HepG2 (cell line): Measurements from ENCODE around the gene HABP4. TPM values are rescaled to one million over a fixed set of nuclear protein-coding genes. Genes with fewer than 3 reads are reported as not detected.

Experiments used
- ATAC-seq: fragments of 200-7000 bp; cut with Tn5 transposase; 3 replicates; pipeline ENCODE4 v1.9.1; 2020; ENCODE audit warnings: mild to moderate bottlenecking, moderate library complexity
- BruUV-seq: library from RNA; stranded (reverse); fragments of 400-500 nt; replicated peaks from 2 replicates; lab custom pipeline; 2021; lab: Mats Ljungman, UMichigan
- CTCF ChIA-PET: fragments of 300-600 bp; formaldehyde crosslinking; extraction: SDS; loops from one replicate; lab custom pipeline; 2021; ENCODE audit warnings: low total read pairs, inconsistent platforms, low intra/inter-chr PET ratio; lab: Yijun Ruan, JAX
- POLR2A ChIA-PET: fragments of 350-600 bp; sonication (Branson Sonifier 250); formaldehyde crosslinking; loops from one replicate; lab custom pipeline; 2020; ENCODE audit warnings: antibody characterized with exemption, inconsistent platforms; lab: Yijun Ruan, JAX
- DNase-seq: peaks from one replicate; pipeline ENCODE4 v3.0.0-alpha.2; 2015; ENCODE audit warnings: low spot score
- FAIRE-seq: peaks from 3 replicates; lab custom pipeline; 2011; peaks lifted over from hg19 to GRCh38; lab: Jason Lieb, UNC
- H2AFZ ChIP-seq: one replicate; pipeline ENCODE4 v1.6.1; 2011; ENCODE audit warnings: low read length, inconsistent platforms
- H3K27ac ChIP-seq: fragments of 300-600 bp; 3 replicates; pipeline ENCODE4 v1.8.0; 2011; ENCODE audit warnings: mixed run types, mild to moderate bottlenecking, mixed read lengths, low read length, inconsistent platforms; ENCODE audit not compliant: insufficient read depth; ENCODE audit errors: extremely low read length
- H3K27me3 ChIP-seq, 2 experiments: fragments of 200-600 bp in 1 of 2; 2 replicates in 1 of 2; 3 replicates in 1 of 2; pipeline versions ENCODE4 v1.6.0 to v1.8.0; 2011; ENCODE audit warnings: low read length in 2 of 2, mild to moderate bottlenecking in 2 of 2, moderate library complexity in 2 of 2, inconsistent platforms in 1 of 2; ENCODE audit not compliant: insufficient read depth in 2 of 2, control insufficient read depth in 1 of 2
- H3K36me3 ChIP-seq, 2 experiments: fragments of 200-600 bp in 1 of 2; replicated peaks in 1 of 2; 2 replicates in 1 of 2; 3 replicates in 1 of 2; pipeline versions ENCODE4 v1.5.1 to v1.8.0; 2011; ENCODE audit warnings: low read length in 2 of 2, inconsistent platforms in 1 of 2; ENCODE audit not compliant: insufficient read depth in 2 of 2, control insufficient read depth in 1 of 2
- H3K4me1 ChIP-seq: 2 replicates; pipeline ENCODE4 v1.5.1; 2012; ENCODE audit warnings: low read length, inconsistent platforms; ENCODE audit not compliant: insufficient read depth
- H3K4me2 ChIP-seq: 2 replicates; pipeline ENCODE4 v1.6.0; 2011; ENCODE audit warnings: low read depth, low read length, inconsistent platforms
- H3K4me3 ChIP-seq, 3 experiments: fragments of 200-600 bp in 1 of 3; sonication (generic), shearing (Covaris generic) in 1 of 3; replicated peaks in 1 of 3; 2 replicates each; pipeline ENCODE4 v1.5.1; 2011 to 2016; ENCODE audit warnings: low read length in 3 of 3, inconsistent platforms in 2 of 3, low read depth in 2 of 3, mild to moderate bottlenecking in 2 of 3, control low read depth in 1 of 3, mixed read lengths in 1 of 3; ENCODE audit not compliant: insufficient read depth in 1 of 3
- H3K79me2 ChIP-seq: one replicate; pipeline ENCODE4 v1.6.1; 2011; ENCODE audit warnings: low read length, inconsistent platforms; ENCODE audit not compliant: insufficient read depth
- H3K9ac ChIP-seq: 2 replicates; pipeline ENCODE4 v1.6.0; 2011; ENCODE audit warnings: mild to moderate bottlenecking, low read depth, low read length, inconsistent platforms; ENCODE audit not compliant: insufficient read depth
- H3K9me3 ChIP-seq: 2 replicates; pipeline ENCODE4 v1.5.1; 2012; ENCODE audit warnings: mild to moderate bottlenecking, low read length
- H4K20me1 ChIP-seq: 2 replicates; pipeline ENCODE4 v1.6.0; 2011; ENCODE audit warnings: inconsistent platforms, mild to moderate bottlenecking, low read length, moderate library complexity; ENCODE audit not compliant: insufficient read depth
- ARNT2 ChIP-seq: sonication (generic); formaldehyde crosslinking; IDR thresholded peaks from 2 replicates; pipeline ENCODE4 v1.8.0; 2022; ENCODE audit warnings: mild to moderate bottlenecking, low read depth, missing genetic modification reagents, moderate library complexity
- FOXA1 ChIP-seq, 2 experiments: fragments of 450-650 bp in 1 of 2; sonication (generic) in 1 of 2; formaldehyde crosslinking in 1 of 2; IDR thresholded peaks; 2 replicates each; pipeline versions ENCODE4 v1.4.0 to v1.6.1; 2016 to 2020; ENCODE audit warnings: missing genetic modification reagents in 1 of 2
- HDAC1 ChIP-seq: sonication (generic); formaldehyde crosslinking; IDR thresholded peaks from 2 replicates; pipeline ENCODE4 v1.5.1; 2020; ENCODE audit warnings: mild to moderate bottlenecking, missing genetic modification reagents
- MBNL3 ChIP-seq: fragments of 250-450 bp; sonication (Bioruptor Pico); conservative IDR thresholded peaks from 2 replicates; pipeline ENCODE4 v1.8.0; 2022; ENCODE audit warnings: mild to moderate bottlenecking, inconsistent platforms
- NPAS2 ChIP-seq: sonication (generic); formaldehyde crosslinking; IDR thresholded peaks from 2 replicates; pipeline ENCODE4 v1.8.0; 2022; ENCODE audit warnings: mild to moderate bottlenecking, missing genetic modification reagents, borderline replicate concordance
- PPARG ChIP-seq: conservative IDR thresholded peaks from 2 replicates; pipeline ENCODE4 v1.6.1; 2016; ENCODE audit warnings: missing biosample characterization, missing genetic modification reagents
- TBP ChIP-seq: sonication (generic); formaldehyde crosslinking; IDR thresholded peaks from 2 replicates; pipeline ENCODE4 v1.5.0; 2020; ENCODE audit warnings: missing genetic modification reagents
- TGIF2 ChIP-seq: IDR thresholded peaks from 2 replicates; pipeline ENCODE4 v1.6.1; 2016; ENCODE audit warnings: control low read depth, missing compliant biosample characterization
- ZFAT ChIP-seq: sonication (generic); formaldehyde crosslinking; conservative IDR thresholded peaks from 2 replicates; pipeline ENCODE4 v1.8.1; 2023; ENCODE audit warnings: missing genetic modification reagents, inconsistent platforms
- ZFP37 ChIP-seq: sonication (generic); formaldehyde crosslinking; IDR thresholded peaks from 2 replicates; pipeline ENCODE4 v1.4.0; 2020; ENCODE audit warnings: missing genetic modification reagents, borderline replicate concordance
- ZIK1 ChIP-seq: sonication (generic); formaldehyde crosslinking; IDR thresholded peaks from 2 replicates; pipeline ENCODE4 v1.5.0; 2020; ENCODE audit warnings: mild to moderate bottlenecking, low read depth, missing genetic modification reagents, borderline replicate concordance
- ZNF10 ChIP-seq: sonication (generic); formaldehyde crosslinking; IDR thresholded peaks from 2 replicates; pipeline ENCODE4 v1.4.0; 2020; ENCODE audit warnings: mild to moderate bottlenecking, low read depth, missing genetic modification reagents, borderline replicate concordance
- ZNF33A ChIP-seq: sonication (generic); formaldehyde crosslinking; IDR thresholded peaks from 2 replicates; pipeline ENCODE4 v1.5.1; 2020; ENCODE audit warnings: missing genetic modification reagents, mild to moderate bottlenecking, moderate library complexity, borderline replicate concordance
- ZNF354B ChIP-seq: sonication (generic); formaldehyde crosslinking; IDR thresholded peaks from 2 replicates; pipeline ENCODE4 v1.8.0; 2022; ENCODE audit warnings: mild to moderate bottlenecking, missing genetic modification reagents
- ZNF75D ChIP-seq: sonication (generic); formaldehyde crosslinking; IDR thresholded peaks from 2 replicates; pipeline ENCODE4 v1.8.1; 2023; ENCODE audit warnings: missing genetic modification reagents, mild to moderate bottlenecking, borderline replicate concordance
- WGBS: methylation state at CpG from one replicate; pipeline ENCODE4 v1.1.6; 2017; ENCODE audit warnings: low lambda C conversion rate; 5-methylcytosine and 5-hydroxymethylcytosine counted together
- in situ Hi-C: cut with HindIII; loops from 2 replicates; pipeline ENCODE4 v1.10.0; 2017; ENCODE audit warnings: low pct_unique_long_range_greater_than_20kb; ENCODE audit not compliant: extremely low pct_ligation_motif_present
- intact Hi-C: fragments of 100-400 bp; cut with micrococcal nuclease; formaldehyde crosslinking; loops from one replicate; pipeline ENCODE4 v1.10.0; 2022; ENCODE audit not compliant: unreplicated experiment
- polyA plus RNA-seq, 8 experiments: library from polyadenylated mRNA; depleted of rRNA in 3 of 8; stranded (reverse) in 7 of 8; unstranded in 1 of 8; fragments of >200 nt; fragmentation: Illumina TruSeq in 4 of 8; extraction: Trizol in 4 of 8; gene quantifications; 2 replicates each; pipeline versions ENCODE4 v1.2.1 to v1.2.3, GENCODE V29; 2011 to 2016; ENCODE audit warnings: low read depth in 4 of 8, missing spikeins in 1 of 8, mixed read lengths in 1 of 8; ENCODE audit not compliant: insufficient read depth in 1 of 8
- total RNA-seq, 5 experiments: library from RNA; depleted of rRNA; stranded (reverse); fragments of >200 nt; fragmentation: Illumina TruSeq; extraction: Trizol; gene quantifications; 2 replicates each; pipeline ENCODE4 v1.2.3, GENCODE V29; 2016; ENCODE audit warnings: low read depth in 1 of 5
- TF ChIP-seq, protein P1 (sequence below): sonication (generic); formaldehyde crosslinking; IDR thresholded peaks from 2 replicates; pipeline ENCODE4 v1.4.0; 2020; ENCODE audit warnings: mild to moderate bottlenecking, low read depth, missing genetic modification reagents
- TF ChIP-seq, protein P2 (sequence below): sonication (generic); formaldehyde crosslinking; IDR thresholded peaks from 2 replicates; pipeline ENCODE4 v1.5.1; 2020; ENCODE audit warnings: mild to moderate bottlenecking, moderate library complexity, missing genetic modification reagents

Gene HABP4
- total and polyA plus RNA-seq, 2 of the 13 experiments (the other 11 are each of a cell fraction or from before 2014, with no cell fraction given) = 14.3 to 26.6 TPM

GRCh38 chr9:96480736-96481135 lies 30.8 kb downstream of the HABP4 start:
- Histone ChIP-seq H3K4me2 (no peak overlapping the region), H3K4me3 (no peak overlapping the region), H3K9ac (no peak overlapping the region), H3K9me3 (no peaks in the 10 kb centered on the region), H4K20me1 (no peaks in the 10 kb centered on the region), H3K27me3 (no peaks in the 10 kb centered on the region), H3K79me2 (no peaks in the 10 kb centered on the region), H3K36me3 (peaks cover 5 to 34% of the 10 kb centered on the region in 2 experiments), H2AFZ (no peak overlapping the region), H3K27ac (no peak overlapping the region), H3K4me1 (peaks cover 9% of the 10 kb centered on the region)
- ATAC-seq = no peak
- no TSS peak for BruUV-seq
- DNase-seq = no peak
- intact Hi-C loops (no loop called here), in situ Hi-C loops (no loop called here)
- WGBS = over 99% methylated on average over 3 of the region's 3 CpGs
- ChIA-PET POLR2A (no interaction called here), CTCF (no interaction called here)
- no peak for FAIRE-seq
- no peak for TF ChIP-seq ZIK1 (CRISPR knock-in tag)
- no peak for TF ChIP-seq ARNT2 (CRISPR knock-in tag)
- no peak for TF ChIP-seq ZNF33A (CRISPR knock-in tag)
- TF ChIP-seq ZNF354B (CRISPR knock-in tag) = no peak
- no peak for TF ChIP-seq ZNF10 (CRISPR knock-in tag)
- TF ChIP-seq, protein P1, sequence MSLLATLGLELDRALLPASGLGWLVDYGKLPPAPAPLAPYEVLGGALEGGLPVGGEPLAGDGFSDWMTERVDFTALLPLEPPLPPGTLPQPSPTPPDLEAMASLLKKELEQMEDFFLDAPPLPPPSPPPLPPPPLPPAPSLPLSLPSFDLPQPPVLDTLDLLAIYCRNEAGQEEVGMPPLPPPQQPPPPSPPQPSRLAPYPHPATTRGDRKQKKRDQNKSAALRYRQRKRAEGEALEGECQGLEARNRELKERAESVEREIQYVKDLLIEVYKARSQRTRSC (CRISPR knock-in tag) = no peak
- TF ChIP-seq TGIF2 (CRISPR knock-in tag) = no peak
- no peak for TF ChIP-seq PPARG
- no peak for TF ChIP-seq MBNL3 (CRISPR knock-in tag)

- Histone ChIP-seq H4K20me1 (no peaks in the 10 kb centered on the region), H3K36me3 (peaks cover 5 to 37% of the 10 kb centered on the region in 2 experiments), H3K4me2 (no peak overlapping the region), H3K9me3 (no peaks in the 10 kb centered on the region), H2AFZ (no peak overlapping the region), H3K4me1 (peaks cover 26% of the 10 kb centered on the region), H3K4me3 (no peak overlapping the region), H3K27ac (no peak overlapping the region), H3K9ac (no peak overlapping the region), H3K79me2 (no peaks in the 10 kb centered on the region), H3K27me3 (no peaks in the 10 kb centered on the region)
- in situ Hi-C loops (no loop called here), intact Hi-C loops (no loop called here)
- POLR2A ChIA-PET = no interaction called here
- DNase-seq (no peak), ATAC-seq (no peak), FAIRE-seq (no peak)
- whole genome bisulfite sequencing = 95% methylated on average over 2 of the region's 2 CpGs
- no TSS peak for BruUV-seq
- CTCF ChIA-PET = no interaction called here
- no peak for TF ChIP-seq ZFP37 (CRISPR knock-in tag)
- TF ChIP-seq TBP = no peak
- no peak for TF ChIP-seq ZNF75D (CRISPR knock-in tag)
- no peak for TF ChIP-seq NPAS2
- no peak for TF ChIP-seq HDAC1
- TF ChIP-seq, protein P2, sequence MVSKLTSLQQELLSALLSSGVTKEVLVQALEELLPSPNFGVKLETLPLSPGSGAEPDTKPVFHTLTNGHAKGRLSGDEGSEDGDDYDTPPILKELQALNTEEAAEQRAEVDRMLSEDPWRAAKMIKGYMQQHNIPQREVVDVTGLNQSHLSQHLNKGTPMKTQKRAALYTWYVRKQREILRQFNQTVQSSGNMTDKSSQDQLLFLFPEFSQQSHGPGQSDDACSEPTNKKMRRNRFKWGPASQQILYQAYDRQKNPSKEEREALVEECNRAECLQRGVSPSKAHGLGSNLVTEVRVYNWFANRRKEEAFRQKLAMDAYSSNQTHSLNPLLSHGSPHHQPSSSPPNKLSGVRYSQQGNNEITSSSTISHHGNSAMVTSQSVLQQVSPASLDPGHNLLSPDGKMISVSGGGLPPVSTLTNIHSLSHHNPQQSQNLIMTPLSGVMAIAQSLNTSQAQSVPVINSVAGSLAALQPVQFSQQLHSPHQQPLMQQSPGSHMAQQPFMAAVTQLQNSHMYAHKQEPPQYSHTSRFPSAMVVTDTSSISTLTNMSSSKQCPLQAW (CRISPR knock-in tag) = no peak
- no peak for TF ChIP-seq FOXA1 (IDR thresholded peaks at IDR 0.05)
- TF ChIP-seq FOXA1 (CRISPR knock-in tag; IDR thresholded peaks at IDR 0.05) = no peak
- no peak for TF ChIP-seq ZFAT
These were observed 32.5 kb downstream of the HABP4 start for GRCh38 chr9:96482476-96482875.
